IPS-15b (cell line): Measurements from ENCODE around the gene KLF9.

Experiments
- H3K27me3 ChIP-seq: one replicate; pipeline ENCODE4 v1.6.1; 2013; ENCODE audit warnings: low read length; ENCODE audit not compliant: control insufficient read depth, insufficient read depth
- H3K36me3 ChIP-seq: one replicate; pipeline ENCODE4 v1.6.1; 2013; ENCODE audit warnings: low read length; ENCODE audit not compliant: control insufficient read depth, insufficient read depth
- H3K4me1 ChIP-seq: one replicate; pipeline ENCODE4 v1.6.1; 2013; ENCODE audit warnings: mild to moderate bottlenecking, low read length; ENCODE audit not compliant: control insufficient read depth, insufficient read depth
- H3K4me3 ChIP-seq: one replicate; pipeline ENCODE4 v1.5.1; 2013; ENCODE audit warnings: low read depth, low read length
- H3K9ac ChIP-seq: one replicate; pipeline ENCODE4 v1.6.1; 2013; ENCODE audit warnings: low read depth, mild to moderate bottlenecking, low read length
- H3K9me3 ChIP-seq: one replicate; pipeline ENCODE4 v1.6.1; 2013; ENCODE audit warnings: mild to moderate bottlenecking, low read length; ENCODE audit not compliant: control insufficient read depth, insufficient read depth

Gene KLF9

GRCh38 chr9:70442328-70442848 is 27.9 kb upstream of the KLF9 start:
- Histone ChIP-seq H3K9me3 (no peaks in the 10 kb centered on the region), H3K9ac (no peak overlapping the region), H3K27me3 (no peaks in the 10 kb centered on the region), H3K36me3 (no peaks in the 10 kb centered on the region), H3K4me1 (no peaks in the 10 kb centered on the region), H3K4me3 (no peak overlapping the region)

- no peak overlapping the region for H3K9ac ChIP-seq
Observed at GRCh38 chr9:70441622-70442021, 27.2 kb upstream of the KLF9 start.

GRCh38 chr9:70439991-70440706 is 25.7 kb upstream of the KLF9 start:
- H3K9ac ChIP-seq: no peak overlapping the region
- H3K36me3 ChIP-seq: no peaks in the 10 kb centered on the region
- no peaks in the 10 kb centered on the region for H3K27me3 ChIP-seq
- H3K4me3 ChIP-seq: no peak overlapping the region
- H3K9me3 ChIP-seq: no peaks in the 10 kb centered on the region
- no peaks in the 10 kb centered on the region for H3K4me1 ChIP-seq

More at GRCh38 chr9:70441622-70442021, 27.2 kb upstream of the KLF9 start:
- no peaks in the 10 kb centered on the region for H3K4me1 ChIP-seq
- H3K27me3 ChIP-seq: no peaks in the 10 kb centered on the region
- H3K9me3 ChIP-seq: no peaks in the 10 kb centered on the region
- no peak overlapping the region for H3K4me3 ChIP-seq
- H3K36me3 ChIP-seq: no peaks in the 10 kb centered on the region

GRCh38 chr9:70438341-70438928 is 24.0 kb upstream of the KLF9 start:
- H3K36me3 ChIP-seq: no peaks in the 10 kb centered on the region
- H3K4me3 ChIP-seq: no peak overlapping the region
- no peak overlapping the region for H3K9ac ChIP-seq
- H3K27me3 ChIP-seq: no peaks in the 10 kb centered on the region
- H3K9me3 ChIP-seq: no peaks in the 10 kb centered on the region
- no peaks in the 10 kb centered on the region for H3K4me1 ChIP-seq

- H3K9ac ChIP-seq: no peak overlapping the region
- no peaks in the 10 kb centered on the region for H3K4me1 ChIP-seq
- H3K4me3 ChIP-seq: no peak overlapping the region
- H3K27me3 ChIP-seq: no peaks in the 10 kb centered on the region
- H3K36me3 ChIP-seq: no peaks in the 10 kb centered on the region
- no peaks in the 10 kb centered on the region for H3K9me3 ChIP-seq
Observed at GRCh38 chr9:70435948-70436347, 21.5 kb upstream of the KLF9 start.

- Histone ChIP-seq H3K4me3 (no peak overlapping the region), H3K27me3 (peaks cover 4% of the 10 kb centered on the region), H3K36me3 (no peaks in the 10 kb centered on the region), H3K9ac (no peak overlapping the region), H3K9me3 (no peaks in the 10 kb centered on the region), H3K4me1 (no peaks in the 10 kb centered on the region)
Observed at GRCh38 chr9:70429899-70430298, 15.4 kb upstream of the KLF9 start.

GRCh38 chr9:70428781-70429180 is 14.3 kb upstream of the KLF9 start:
- peaks cover 4% of the 10 kb centered on the region for H3K27me3 ChIP-seq
- H3K9me3 ChIP-seq: no peaks in the 10 kb centered on the region
- H3K4me3 ChIP-seq: no peak overlapping the region
- no peak overlapping the region for H3K9ac ChIP-seq
- H3K4me1 ChIP-seq: no peaks in the 10 kb centered on the region
- H3K36me3 ChIP-seq: no peaks in the 10 kb centered on the region

GRCh38 chr9:70427161-70427945 is 12.9 kb upstream of the KLF9 start:
- Histone ChIP-seq H3K36me3 (no peaks in the 10 kb centered on the region), H3K4me1 (no peaks in the 10 kb centered on the region), H3K4me3 (no peak overlapping the region), H3K27me3 (peaks cover 12% of the 10 kb centered on the region), H3K9me3 (no peaks in the 10 kb centered on the region), H3K9ac (no peak overlapping the region)

- H3K9me3 ChIP-seq: no peaks in the 10 kb centered on the region
- no peak overlapping the region for H3K4me3 ChIP-seq
- H3K36me3 ChIP-seq: no peaks in the 10 kb centered on the region
- peaks cover 16% of the 10 kb centered on the region for H3K27me3 ChIP-seq
- peaks cover 11% of the 10 kb centered on the region for H3K4me1 ChIP-seq
- H3K9ac ChIP-seq: no peak overlapping the region
Observed at GRCh38 chr9:70425192-70425591, 10.7 kb upstream of the KLF9 start.

- Histone ChIP-seq H3K9ac (no peak overlapping the region), H3K4me3 (no peak overlapping the region), H3K9me3 (no peaks in the 10 kb centered on the region)
Observed at GRCh38 chr9:70422371-70423043, 8.1 kb upstream of the KLF9 start.

More at GRCh38 chr9:70422371-70423043, 8.1 kb upstream of the KLF9 start:
- Histone ChIP-seq H3K27me3 (peaks cover 16% of the 10 kb centered on the region), H3K4me1 (peaks cover 13% of the 10 kb centered on the region), H3K36me3 (no peaks in the 10 kb centered on the region)
